PC-3 (cell line): ENCODE results near the gene USP48. TPM values are rescaled to one million over a fixed set of nuclear protein-coding genes. Genes with fewer than 3 reads are reported as not detected.

Experiments used
- ATAC-seq: fragments of 200-7000 bp; cut with Tn5 transposase; 2 replicates; pipeline ENCODE4 v1.9.1; 2020; ENCODE audit warnings: mild to moderate bottlenecking, moderate library complexity
- BruUV-seq: library from RNA; stranded (reverse); fragments of 400-500 nt; replicated peaks from 2 replicates; lab custom pipeline; 2021; lab: Mats Ljungman, UMichigan
- CTCF ChIA-PET: fragments of 300-600 bp; sonication (Branson Sonifier 250); formaldehyde crosslinking; loops from one replicate; lab custom pipeline; 2022; ENCODE audit warnings: antibody characterized with exemption; lab: Charles Lee
- POLR2A ChIA-PET: fragments of 300-600 bp; sonication (Branson Sonifier 250); formaldehyde crosslinking; loops from one replicate; lab custom pipeline; 2022; ENCODE audit warnings: antibody characterized with exemption; ENCODE audit not compliant: unreplicated experiment; lab: Charles Lee
- DNase-seq: peaks from one replicate; pipeline ENCODE4 v3.0.0-alpha.2; 2015
- H2AFZ ChIP-seq: fragments of 300-600 bp; sonication (generic); 2 replicates; pipeline ENCODE4 v1.6.0; 2016; ENCODE audit warnings: antibody characterized with exemption, low read length
- H3F3A ChIP-seq: fragments of 300-600 bp; sonication (generic); one replicate; pipeline ENCODE4 v1.6.0; 2017; ENCODE audit warnings: antibody characterized with exemption, low read length, control low read depth, mild to moderate bottlenecking; ENCODE audit not compliant: unreplicated experiment
- H3K27ac ChIP-seq: fragments of 300-600 bp; sonication (generic); 2 replicates; pipeline ENCODE4 v1.5.1; 2016; ENCODE audit warnings: mild to moderate bottlenecking, low read length
- H3K27me3 ChIP-seq: fragments of 300-600 bp; sonication (generic); 2 replicates; pipeline ENCODE4 v1.6.1; 2016; ENCODE audit warnings: low read length, mixed read lengths
- H3K36me3 ChIP-seq: fragments of 300-600 bp; sonication (generic); 2 replicates; pipeline ENCODE4 v1.6.1; 2016; ENCODE audit warnings: low read depth, mixed run types, low read length, mixed read lengths
- H3K4me1 ChIP-seq: fragments of 300-600 bp; sonication (generic); 2 replicates; pipeline ENCODE4 v1.5.1; 2016; ENCODE audit warnings: low read length; ENCODE audit not compliant: insufficient read depth
- H3K4me2 ChIP-seq: fragments of 300-600 bp; sonication (generic); 2 replicates; pipeline ENCODE4 v1.6.0; 2016; ENCODE audit warnings: low read length
- H3K4me3 ChIP-seq: fragments of 300-600 bp; sonication (generic); 2 replicates; pipeline ENCODE4 v1.5.1; 2016; ENCODE audit warnings: mild to moderate bottlenecking, low read length, mixed read lengths
- H3K79me2 ChIP-seq: fragments of 300-600 bp; sonication (generic); 2 replicates; pipeline ENCODE4 v1.6.1; 2017; ENCODE audit warnings: low read length, mixed read lengths
- H3K9ac ChIP-seq: fragments of 300-600 bp; sonication (generic); 2 replicates; pipeline ENCODE4 v1.6.0; 2016; ENCODE audit warnings: mild to moderate bottlenecking, low read length
- H3K9me2 ChIP-seq: fragments of 300-600 bp; sonication (generic); replicated peaks from 2 replicates; pipeline ENCODE4 v1.6.1; 2016; ENCODE audit warnings: mixed run types, low read length, mixed read lengths
- H3K9me3 ChIP-seq: fragments of 300-600 bp; sonication (generic); 2 replicates; pipeline ENCODE4 v1.6.1; 2016; ENCODE audit warnings: low read length, mixed read lengths
- H4K20me1 ChIP-seq: fragments of 300-600 bp; sonication (generic); 2 replicates; pipeline ENCODE4 v1.6.1; 2016; ENCODE audit warnings: low read length, mixed read lengths
- CTCF ChIP-seq: fragments of 300-600 bp; sonication (generic); conservative IDR thresholded peaks from 2 replicates; pipeline ENCODE4 v1.5.1; 2017; ENCODE audit warnings: antibody characterized with exemption, low read depth, mild to moderate bottlenecking, low read length
- EZH2 ChIP-seq: fragments of 300-600 bp; sonication (generic); IDR thresholded peaks from one replicate; pipeline ENCODE4 v1.6.1; 2017; ENCODE audit warnings: antibody characterized with exemption, mild to moderate bottlenecking, low read length; ENCODE audit not compliant: unreplicated experiment
- EZH2phosphoT487 ChIP-seq: fragments of 300-600 bp; sonication (generic); IDR thresholded peaks from 2 replicates; pipeline ENCODE4 v1.6.1; 2018; ENCODE audit warnings: mild to moderate bottlenecking, antibody characterized with exemption, low read length, borderline replicate concordance
- intact Hi-C: fragments of 100-400 bp; cut with micrococcal nuclease; formaldehyde crosslinking; loops from 2 replicates; pipeline ENCODE4 v1.9.0; 2023
- total RNA-seq: library from RNA; depleted of rRNA; stranded (reverse); fragments of >200 nt; gene quantifications from 2 replicates; pipeline ENCODE4 v1.2.3, GENCODE V29; 2014

USP48 gene
- total RNA-seq, 1 experiment from 2014 or later = 33.3 TPM

GRCh38 chr1:21644348-21644747 is 138.6 kb downstream of the USP48 start:
- no peak overlapping the region for H3K4me3 ChIP-seq
- no peak overlapping the region for H3K27ac ChIP-seq
- no peak for TF ChIP-seq EZH2phosphoT487
- no peak for TF ChIP-seq CTCF
- TF ChIP-seq EZH2 = no peak
- ChIA-PET POLR2A (no interaction called here), CTCF (no interaction called here)
- ATAC-seq (no peak), DNase-seq (no peak)
- H3K27me3 ChIP-seq = no peaks in the 10 kb centered on the region
- H3K4me1 ChIP-seq = peaks cover 3% of the 10 kb centered on the region
- H2AFZ ChIP-seq = no peak overlapping the region
- H3K4me2 ChIP-seq = no peak overlapping the region
- H3K9me3 ChIP-seq = no peaks in the 10 kb centered on the region
- no peak overlapping the region for H3K9ac ChIP-seq
- H3K36me3 ChIP-seq = no peaks in the 10 kb centered on the region
- H4K20me1 ChIP-seq = no peaks in the 10 kb centered on the region
- intact Hi-C loops = no loop called here
- no peaks in the 10 kb centered on the region for H3F3A ChIP-seq
- H3K9me2 ChIP-seq = no peaks in the 10 kb centered on the region
- no TSS peak for BruUV-seq
- no peaks in the 10 kb centered on the region for H3K79me2 ChIP-seq

- intact Hi-C loops = no loop called here
- no peaks in the 10 kb centered on the region for H4K20me1 ChIP-seq
- no peaks in the 10 kb centered on the region for H3K36me3 ChIP-seq
- H3K9ac ChIP-seq = no peak overlapping the region
- ChIA-PET POLR2A (no interaction called here), CTCF (no interaction called here)
- no peaks in the 10 kb centered on the region for H3K27me3 ChIP-seq
- no TSS peak for BruUV-seq
- H3K79me2 ChIP-seq = no peaks in the 10 kb centered on the region
- H3K4me2 ChIP-seq = no peak overlapping the region
- no peak overlapping the region for H3K4me3 ChIP-seq
- H3F3A ChIP-seq = no peaks in the 10 kb centered on the region
- H3K27ac ChIP-seq = no peak overlapping the region
- H3K9me2 ChIP-seq = no peaks in the 10 kb centered on the region
- DNase-seq (no peak), ATAC-seq (no peak)
- TF ChIP-seq EZH2 = no peak
- H3K9me3 ChIP-seq = no peaks in the 10 kb centered on the region
- no peak overlapping the region for H2AFZ ChIP-seq
- peaks cover 11% of the 10 kb centered on the region for H3K4me1 ChIP-seq
Observed at GRCh38 chr1:21643624-21644023, 139.3 kb downstream of the USP48 start.

- BruUV-seq = no TSS peak
- TF ChIP-seq CTCF = no peak
- TF ChIP-seq EZH2phosphoT487 = no peak
- TF ChIP-seq EZH2 = no peak
- Histone ChIP-seq H2AFZ (no peak overlapping the region), H3F3A (no peaks in the 10 kb centered on the region), H3K9me2 (no peaks in the 10 kb centered on the region), H3K27me3 (no peaks in the 10 kb centered on the region), H4K20me1 (no peaks in the 10 kb centered on the region), H3K27ac (no peak overlapping the region), H3K36me3 (no peaks in the 10 kb centered on the region), H3K9me3 (no peaks in the 10 kb centered on the region), H3K4me2 (no peak overlapping the region), H3K9ac (no peak overlapping the region), H3K79me2 (no peaks in the 10 kb centered on the region), H3K4me3 (no peak overlapping the region), H3K4me1 (peaks cover 15% of the 10 kb centered on the region)
- intact Hi-C loops = no loop called here
- ChIA-PET POLR2A (no interaction called here), CTCF (no interaction called here)
- no peak for DNase-seq
- no peak for ATAC-seq
Observed at GRCh38 chr1:21641967-21642739, 140.8 kb downstream of the USP48 start.
